NCI-H82 (cell line): ENCODE results near the gene SLC2A11.

Source experiments
- DNase-seq: peaks from one replicate; lab custom pipeline; 2025; lab: John Stamatoyannopoulos, UW

SLC2A11 gene

DNA sequence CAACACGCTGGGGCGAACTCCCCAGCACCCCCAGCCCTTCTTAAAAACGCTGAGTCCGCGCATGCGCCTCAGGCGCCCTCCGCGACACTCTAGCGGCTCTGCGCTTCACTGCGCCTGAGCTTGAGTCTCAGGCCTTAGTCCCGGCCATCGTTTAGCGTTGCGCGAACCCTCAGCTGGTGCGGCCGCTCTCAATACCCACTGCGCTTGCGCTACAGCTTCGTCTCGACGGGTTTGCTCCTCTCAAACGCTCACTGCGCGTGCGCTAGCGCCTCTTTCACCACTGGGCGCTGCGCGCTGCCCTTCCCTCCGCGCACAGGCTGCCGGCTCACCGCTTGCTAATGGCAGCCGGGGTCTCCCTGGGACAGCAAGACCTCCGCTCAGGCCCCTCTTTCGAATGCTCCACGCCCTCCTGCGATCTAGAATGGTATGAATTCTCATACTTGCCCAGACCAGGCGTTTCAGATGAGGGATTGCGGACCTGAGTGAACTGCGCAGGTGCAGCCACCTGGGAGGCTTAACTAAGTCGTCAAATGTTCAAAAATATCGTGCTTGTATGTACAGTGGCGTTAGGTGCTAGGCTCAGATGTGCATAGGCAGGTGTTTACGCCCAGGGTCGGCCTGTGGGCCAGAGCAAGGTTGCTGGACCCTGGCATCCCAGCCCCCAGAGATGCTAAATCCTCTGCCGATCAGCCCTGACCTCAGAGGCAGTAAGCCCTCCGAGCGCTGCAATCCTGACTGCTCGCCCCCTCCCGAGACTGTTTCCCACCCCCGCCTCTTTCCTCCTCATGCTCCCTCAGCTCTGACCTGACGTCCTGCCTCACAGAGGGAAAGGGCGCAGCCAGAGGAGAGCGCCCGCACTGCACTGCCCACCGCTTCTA, at the start of gene SLC2A11:
SLC2A11 (plus strand) TSS at position 270 of the 878 bp plus-strand sequence; CDS start at position 395, 125 bp downstream.
- peak; percentile 99 for DNase-seq

GRCh38 chr22:23812378-23812777, 45.3 kb upstream of the SLC2A11 start:
- DNase-seq: no peak

GRCh38 chr22:23815541-23816155, 42.0 kb upstream of the SLC2A11 start:
- DNase-seq: no peak

DNA sequence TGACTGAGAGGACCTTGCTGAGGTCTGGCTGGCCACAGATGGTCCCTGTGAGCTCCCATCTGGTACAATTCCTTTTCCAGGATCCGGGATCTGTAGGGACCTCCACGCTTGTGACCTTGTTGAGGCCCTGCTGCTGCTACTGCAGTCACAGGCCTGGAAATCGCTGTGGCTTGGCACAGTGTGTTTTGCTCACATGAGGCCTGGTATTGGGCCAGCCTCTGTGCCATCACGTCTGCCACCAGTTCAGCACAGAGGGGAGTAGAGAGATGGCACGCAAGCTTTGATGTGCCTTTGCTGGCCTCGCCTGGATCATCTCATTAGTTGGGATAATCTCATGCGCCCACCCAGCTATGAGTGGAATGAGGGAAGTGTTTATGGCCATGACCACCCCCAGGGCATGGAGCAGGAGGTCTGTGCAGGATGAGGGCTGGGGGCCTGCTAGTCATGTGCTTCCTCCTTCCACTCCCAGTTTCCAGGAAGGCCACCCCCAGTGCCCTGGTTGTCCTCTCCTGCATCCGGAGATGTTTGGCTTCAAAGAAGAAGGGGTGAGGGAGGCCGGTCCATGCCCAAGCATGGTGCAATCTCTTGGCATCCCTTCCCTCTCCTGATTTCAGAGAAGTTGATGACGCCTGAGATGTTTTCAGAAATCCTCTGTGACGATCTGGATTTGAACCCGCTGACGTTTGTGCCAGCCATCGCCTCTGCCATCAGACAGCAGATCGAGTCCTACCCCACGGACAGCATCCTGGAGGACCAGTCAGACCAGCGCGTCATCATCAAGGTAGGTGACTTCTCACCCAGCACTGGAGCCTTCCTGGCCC, 41.3 kb upstream of the SLC2A11 start:
- peak; percentile 82 for DNase-seq

DNA sequence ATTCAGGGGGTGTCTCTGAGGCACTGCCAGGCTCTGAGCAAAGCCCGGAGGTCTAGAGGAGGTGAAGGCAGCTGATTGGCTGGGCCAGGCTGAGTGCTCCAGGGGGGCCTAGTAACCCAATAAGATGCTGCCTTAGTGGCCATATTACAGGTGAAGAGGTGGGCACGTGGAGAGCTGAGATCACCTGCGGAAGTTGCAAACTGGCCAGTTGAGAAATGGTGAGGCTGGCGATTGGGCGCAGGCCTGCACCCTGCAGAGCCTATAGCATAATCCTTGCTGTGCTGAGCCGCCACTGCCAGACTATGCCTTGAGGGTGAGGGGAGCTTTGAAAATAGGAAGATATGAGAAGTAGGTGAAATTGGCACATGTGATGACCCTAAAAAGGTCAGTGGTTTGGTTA, 40.5 kb upstream of the SLC2A11 start:
- no peak for DNase-seq

- DNase-seq: no peak
Observed at GRCh38 chr22:23818541-23818940, 39.1 kb upstream of the SLC2A11 start.

- DNase-seq: no peak
Observed at GRCh38 chr22:23820748-23821211, 36.9 kb upstream of the SLC2A11 start.

- no peak for DNase-seq
Observed at GRCh38 chr22:23822101-23822671, 35.5 kb upstream of the SLC2A11 start.

DNA sequence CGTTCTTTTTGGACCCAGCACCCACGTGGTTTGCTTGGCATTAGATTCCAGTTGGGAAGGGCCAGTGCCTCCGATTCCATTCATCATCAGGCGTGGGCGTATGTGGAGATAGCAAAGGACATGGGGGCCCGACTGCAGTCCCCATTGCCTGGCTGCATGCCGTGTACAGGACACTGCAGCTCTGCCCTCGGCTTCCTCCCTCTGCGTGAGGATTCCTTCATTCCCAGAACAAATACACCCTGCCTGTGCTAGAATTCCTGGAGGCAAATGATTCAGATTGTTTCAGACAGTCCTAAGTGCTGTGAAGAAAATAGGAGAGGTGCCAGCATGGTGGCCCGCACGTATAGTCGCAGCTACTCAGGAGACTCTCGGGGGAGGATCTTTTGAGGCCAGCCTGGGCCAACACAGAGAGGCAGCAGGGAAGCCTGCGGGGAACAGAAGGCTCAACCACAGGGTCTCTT, 34.3 kb upstream of the SLC2A11 start:
- no peak for DNase-seq

DNA sequence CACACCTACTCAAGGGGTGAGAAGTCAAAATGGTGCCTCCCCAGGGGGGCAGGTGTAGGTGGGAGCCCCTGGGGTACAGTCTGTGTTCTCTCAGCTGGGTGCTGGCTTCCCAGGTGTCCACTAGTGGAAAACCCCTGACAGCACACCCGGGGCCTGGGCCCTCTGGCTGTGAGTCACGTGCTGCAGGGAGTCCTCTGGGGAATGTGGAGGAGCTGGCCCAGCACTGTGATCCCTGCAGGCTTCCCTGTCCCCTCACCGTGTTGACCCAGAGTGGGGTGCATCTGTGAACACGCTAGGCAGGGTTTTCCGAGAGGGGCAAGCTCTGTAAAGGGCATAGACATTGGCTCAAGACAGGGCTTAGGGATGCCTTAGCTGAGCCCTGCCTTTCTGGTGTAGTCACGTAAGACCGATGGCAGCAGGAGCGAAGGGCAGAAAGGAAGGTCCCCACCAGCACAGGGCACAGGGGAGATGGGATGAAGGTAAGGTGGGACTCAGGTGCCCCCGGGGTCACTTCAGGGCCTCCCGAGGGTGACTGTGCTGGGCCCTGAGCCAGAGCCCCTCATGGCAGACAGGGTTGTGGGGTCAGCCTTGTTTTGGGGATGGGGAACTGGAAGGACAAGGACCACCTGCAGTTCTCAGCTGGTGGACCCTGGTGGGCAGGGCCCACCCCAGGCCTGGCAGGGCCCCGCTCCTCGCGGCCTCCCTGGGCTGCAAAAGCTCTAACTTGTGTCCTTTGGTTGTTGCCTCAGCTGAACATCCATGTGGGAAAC, 33.0 kb upstream of the SLC2A11 start:
- no peak for DNase-seq

- no peak for DNase-seq
Observed at GRCh38 chr22:23825246-23825905, 32.3 kb upstream of the SLC2A11 start.

GRCh38 chr22:23826510-23827350, 30.9 kb upstream of the SLC2A11 start:
- DNase-seq: no peak

- DNase-seq: no peak
Observed at GRCh38 chr22:23827351-23827995, 30.2 kb upstream of the SLC2A11 start.

DNA sequence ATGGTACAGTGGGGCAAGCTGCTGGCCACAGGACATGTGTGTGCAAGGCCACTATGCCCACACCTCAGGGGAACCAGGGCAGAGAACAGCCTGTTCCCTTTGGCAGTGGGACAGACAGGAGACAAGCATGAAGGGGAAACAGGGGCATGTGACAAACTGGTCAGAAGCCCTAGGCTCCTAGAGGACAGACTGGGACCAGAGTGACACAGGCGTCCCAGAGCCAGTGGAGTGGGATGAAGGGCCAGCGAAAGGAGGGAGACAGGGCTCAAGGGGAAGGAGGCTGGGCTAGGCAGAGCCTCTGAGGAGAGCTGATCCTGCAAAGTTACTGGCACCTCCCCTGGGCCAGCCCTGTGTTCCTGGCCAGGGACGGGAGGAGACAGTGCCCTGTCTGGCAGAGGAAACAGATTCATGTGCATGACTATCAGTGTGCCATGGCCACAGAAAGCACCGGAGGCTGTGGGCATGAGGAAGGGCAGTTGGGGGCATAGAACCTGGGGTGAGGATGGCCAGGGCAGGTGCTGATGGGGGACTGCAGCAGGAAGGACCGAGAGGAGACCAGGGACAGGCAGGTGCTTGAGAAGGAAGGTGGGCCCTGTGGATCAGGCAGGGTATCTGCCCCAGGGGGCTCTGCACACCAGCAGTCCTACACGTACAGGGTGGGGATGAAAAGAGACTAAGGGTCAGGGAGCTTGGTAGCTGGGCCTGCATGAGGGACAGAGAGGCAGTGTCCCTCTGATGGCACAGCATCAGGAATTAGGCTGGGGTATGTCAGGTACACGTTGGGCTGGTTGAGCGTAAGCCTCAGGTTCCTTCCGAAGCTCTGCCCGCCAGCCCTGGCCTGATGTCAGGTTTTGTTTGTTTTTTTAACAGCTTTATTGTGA, 28.6 kb upstream of the SLC2A11 start:
- no peak for DNase-seq

DNA sequence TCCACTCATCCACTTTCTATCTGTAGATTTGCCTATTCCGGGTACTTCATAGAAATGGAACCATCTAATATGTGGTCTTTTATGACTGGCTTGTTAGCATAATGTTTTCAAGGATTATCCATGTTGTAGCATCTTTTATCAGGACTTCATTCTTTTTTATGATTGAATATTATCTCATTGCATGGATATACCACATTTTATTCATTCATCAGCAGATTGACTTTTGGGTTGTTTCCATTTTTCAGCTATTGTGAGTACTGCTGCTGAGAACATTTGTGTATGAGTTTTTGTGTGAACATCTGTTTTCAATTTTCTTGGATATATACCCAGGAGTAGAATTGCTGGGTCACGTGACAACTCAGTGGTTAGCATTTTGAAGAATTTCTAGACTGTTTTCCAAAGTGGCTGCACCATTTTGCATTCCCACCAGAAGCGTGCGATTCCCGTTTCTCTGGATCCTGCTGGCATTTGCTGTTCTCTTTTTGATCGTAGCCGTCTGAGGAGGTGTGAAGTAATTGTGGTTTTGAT, 27.8 kb upstream of the SLC2A11 start:
- no peak for DNase-seq

- no peak for DNase-seq
Observed at GRCh38 chr22:23831261-23831660, 26.4 kb upstream of the SLC2A11 start.

DNA sequence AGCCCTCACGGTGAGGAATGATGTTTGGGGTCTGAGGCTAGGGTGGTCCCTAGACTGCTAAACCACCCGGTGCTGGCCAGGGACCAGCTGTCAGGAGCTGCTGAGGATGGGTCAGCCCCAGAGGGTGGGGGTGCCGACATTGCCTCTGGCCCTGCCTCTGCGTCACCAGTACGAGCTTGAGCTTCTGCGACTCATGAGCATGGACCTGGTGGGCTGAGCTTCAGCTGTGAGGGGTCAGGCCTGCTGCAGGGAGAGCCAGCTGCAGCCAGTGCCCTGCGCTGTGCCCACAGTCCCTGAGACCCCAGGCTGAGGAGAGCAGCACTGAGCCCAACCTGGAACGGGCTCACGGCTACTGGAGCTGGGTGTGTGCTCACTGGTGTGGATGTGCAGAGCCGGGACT, 25.9 kb upstream of the SLC2A11 start:
- no peak for DNase-seq
